WTC11 (cell line): ENCODE measurements around the gene AKAP6. TPM values are rescaled to one million over a fixed set of nuclear protein-coding genes. Genes with fewer than 3 reads are reported as not detected.

Experiments used
- ATAC-seq: fragments of 200-7000 bp; cut with Tn5 transposase; 2 replicates; pipeline ENCODE4 v1.10.0; 2021; ENCODE audit warnings: mild to moderate bottlenecking, moderate library complexity
- CTCF ChIA-PET: fragments of 300-600 bp; sonication (Branson Sonifier 250); formaldehyde crosslinking; loops from one replicate; lab custom pipeline; 2021; ENCODE audit warnings: antibody characterized with exemption; lab: Charles Lee
- POLR2A ChIA-PET: fragments of 350-600 bp; sonication (Branson Sonifier 250); formaldehyde crosslinking; loops from one replicate; lab custom pipeline; 2021; ENCODE audit warnings: antibody characterized with exemption; lab: Charles Lee
- DNase-seq: peaks from one replicate; pipeline ENCODE4 v3.0.0; 2021; ENCODE audit warnings: low spot score
- H3K27ac Mint-ChIP-seq: 2 replicates; pipeline ENCODE4 v1.8.0; 2021; ENCODE audit warnings: mixed read lengths
- H3K27me3 Mint-ChIP-seq: 2 replicates; pipeline ENCODE4 v1.8.0; 2021; ENCODE audit warnings: low read depth, mild to moderate bottlenecking, moderate library complexity, mixed read lengths
- H3K36me3 Mint-ChIP-seq: 2 replicates; pipeline ENCODE4 v1.8.0; 2021; ENCODE audit warnings: mixed read lengths
- H3K4me1 Mint-ChIP-seq: 2 replicates; pipeline ENCODE4 v1.8.0; 2022; ENCODE audit warnings: mixed read lengths
- H3K4me3 Mint-ChIP-seq: 2 replicates; pipeline ENCODE4 v1.8.0; 2021; ENCODE audit warnings: mild to moderate bottlenecking, moderate library complexity, mixed read lengths
- H3K9me3 Mint-ChIP-seq: 2 replicates; pipeline ENCODE4 v1.8.0; 2021; ENCODE audit warnings: mixed read lengths
- AFF4 ChIP-seq: sonication (generic); formaldehyde crosslinking; IDR thresholded peaks from 2 replicates; pipeline ENCODE4 v1.8.1; 2023; ENCODE audit warnings: mild to moderate bottlenecking, missing genetic modification reagents, borderline replicate concordance
- AR ChIP-seq: fragments of 250-450 bp; sonication (Bioruptor Pico); IDR thresholded peaks from 2 replicates; pipeline ENCODE4 v1.9.0; 2021; ENCODE audit warnings: mild to moderate bottlenecking
- ARID4B ChIP-seq: sonication (generic); formaldehyde crosslinking; IDR thresholded peaks from 2 replicates; pipeline ENCODE4 v1.8.0; 2023; ENCODE audit warnings: missing genetic modification reagents, mild to moderate bottlenecking, borderline replicate concordance
- FOXP1 ChIP-seq: sonication (generic); formaldehyde crosslinking; IDR thresholded peaks from 2 replicates; pipeline ENCODE4 v1.8.0; 2022; ENCODE audit warnings: missing genetic modification reagents, mild to moderate bottlenecking, moderate library complexity, borderline replicate concordance
- GABPB1 ChIP-seq: sonication (generic); formaldehyde crosslinking; IDR thresholded peaks from 2 replicates; pipeline ENCODE4 v1.8.1; 2023; ENCODE audit warnings: mild to moderate bottlenecking, missing genetic modification reagents
- GTF2I ChIP-seq: fragments of 250-450 bp; sonication (Bioruptor Pico); conservative IDR thresholded peaks from 2 replicates; pipeline ENCODE4 v1.4.0; 2021; ENCODE audit warnings: mild to moderate bottlenecking
- JAZF1 ChIP-seq: fragments of 250-450 bp; sonication (Bioruptor Pico); IDR thresholded peaks from 2 replicates; pipeline ENCODE4 v1.9.0; 2021; ENCODE audit warnings: moderate library complexity, mild to moderate bottlenecking, inconsistent platforms
- MAX ChIP-seq: sonication (generic); formaldehyde crosslinking; IDR thresholded peaks from 2 replicates; pipeline ENCODE4 v1.8.0; 2022; ENCODE audit warnings: mild to moderate bottlenecking, missing genetic modification reagents
- MXD4 ChIP-seq: fragments of 250-450 bp; sonication (Bioruptor Pico); IDR thresholded peaks from 2 replicates; pipeline ENCODE4 v1.8.0; 2021; ENCODE audit warnings: mild to moderate bottlenecking, moderate library complexity, borderline replicate concordance
- NFATC4 ChIP-seq: fragments of 250-450 bp; sonication (Bioruptor Pico); IDR thresholded peaks from 2 replicates; pipeline ENCODE4 v1.9.0; 2021; ENCODE audit warnings: mild to moderate bottlenecking
- NR1H2 ChIP-seq: sonication (generic); formaldehyde crosslinking; IDR thresholded peaks from 2 replicates; pipeline ENCODE4 v1.9.0; 2021; ENCODE audit warnings: mild to moderate bottlenecking, moderate library complexity, missing genetic modification reagents
- OVOL2 ChIP-seq: fragments of 250-450 bp; sonication (Bioruptor Pico); IDR thresholded peaks from 2 replicates; pipeline ENCODE4 v1.9.0; 2021; ENCODE audit warnings: mild to moderate bottlenecking, borderline replicate concordance
- PRDM15 ChIP-seq: sonication (generic); formaldehyde crosslinking; IDR thresholded peaks from 2 replicates; pipeline ENCODE4 v1.8.0; 2022; ENCODE audit warnings: missing genetic modification reagents
- PRRX2 ChIP-seq: fragments of 250-450 bp; sonication (Bioruptor Pico); IDR thresholded peaks from 2 replicates; pipeline ENCODE4 v1.8.0; 2021; ENCODE audit warnings: mild to moderate bottlenecking
- SP1 ChIP-seq: sonication (generic); formaldehyde crosslinking; conservative IDR thresholded peaks from 2 replicates; pipeline ENCODE4 v1.8.1; 2022; ENCODE audit warnings: missing genetic modification reagents
- TEAD4 ChIP-seq: sonication (generic); formaldehyde crosslinking; IDR thresholded peaks from 2 replicates; pipeline ENCODE4 v1.8.0; 2022; ENCODE audit warnings: mild to moderate bottlenecking, missing genetic modification reagents
- USF1 ChIP-seq: sonication (generic); formaldehyde crosslinking; IDR thresholded peaks from 2 replicates; pipeline ENCODE4 v1.8.0; 2022; ENCODE audit warnings: mild to moderate bottlenecking, missing genetic modification reagents
- ZBTB21 ChIP-seq: sonication (generic); formaldehyde crosslinking; IDR thresholded peaks from 2 replicates; pipeline ENCODE4 v1.8.1; 2023; ENCODE audit warnings: mild to moderate bottlenecking, missing genetic modification reagents, borderline replicate concordance
- ZNF138 ChIP-seq: sonication (generic); formaldehyde crosslinking; conservative IDR thresholded peaks from 2 replicates; pipeline ENCODE4 v1.8.1; 2022; ENCODE audit warnings: mild to moderate bottlenecking, moderate library complexity, missing genetic modification reagents
- ZNF232 ChIP-seq: sonication (generic); formaldehyde crosslinking; IDR thresholded peaks from 2 replicates; pipeline ENCODE4 v1.8.0; 2022; ENCODE audit warnings: mild to moderate bottlenecking, missing genetic modification reagents
- ZNF317 ChIP-seq: sonication (generic); formaldehyde crosslinking; IDR thresholded peaks from 2 replicates; pipeline ENCODE4 v1.8.1; 2023; ENCODE audit warnings: low read depth, mild to moderate bottlenecking, moderate library complexity, missing genetic modification reagents, borderline replicate concordance
- ZNF416 ChIP-seq: fragments of 250-450 bp; sonication (Bioruptor Pico); IDR thresholded peaks from 2 replicates; pipeline ENCODE4 v1.9.0; 2021; ENCODE audit warnings: mild to moderate bottlenecking, inconsistent platforms
- ZNF671 ChIP-seq: fragments of 250-450 bp; sonication (Bioruptor Pico); IDR thresholded peaks from 2 replicates; pipeline ENCODE4 v1.8.0; 2021; ENCODE audit warnings: mild to moderate bottlenecking
- total RNA-seq: library from RNA; stranded (reverse); gene quantifications from 3 replicates; pipeline ENCODE4 v1.2.3, GENCODE V29; 2021

The AKAP6 gene
- total RNA-seq, 1 experiment from 2014 or later: 0.63 TPM

GRCh38 chr14:32576977-32577376 lies 247.9 kb downstream of the AKAP6 start:
- CTCF ChIA-PET: no interaction called here

GRCh38 chr14:32578181-32578580 lies 249.1 kb downstream of the AKAP6 start:
- peaks cover 11% of the 10 kb centered on the region; the same call in 1 of the 2 replicates for H3K9me3 Mint-ChIP-seq
- ChIA-PET POLR2A (no interaction called here), CTCF (no interaction called here)
- TF ChIP-seq OVOL2 (CRISPR knock-in tag) (no peak), NFATC4 (no peak), AFF4 (CRISPR knock-in tag) (no peak), GTF2I (CRISPR knock-in tag) (no peak), JAZF1 (CRISPR knock-in tag) (no peak), AR (CRISPR knock-in tag) (no peak), USF1 (no peak), FOXP1 (CRISPR knock-in tag) (no peak), GABPB1 (CRISPR knock-in tag) (no peak), MAX (CRISPR knock-in tag) (no peak), PRDM15 (CRISPR knock-in tag) (no peak), PRRX2 (CRISPR knock-in tag) (no peak), ZNF138 (CRISPR knock-in tag) (no peak), ZNF232 (CRISPR knock-in tag) (no peak), ZNF671 (no peak), ARID4B (CRISPR knock-in tag) (no peak), ZBTB21 (CRISPR knock-in tag) (no peak)
- peaks cover 8% of the 10 kb centered on the region for H3K4me1 Mint-ChIP-seq
- H3K36me3 Mint-ChIP-seq: peaks cover 7% of the 10 kb centered on the region
- H3K27ac Mint-ChIP-seq: no peak overlapping the region
- ATAC-seq: no peak
- H3K4me3 Mint-ChIP-seq: no peak overlapping the region
- no peaks in the 10 kb centered on the region for H3K27me3 Mint-ChIP-seq
- DNase-seq: no peak

More at GRCh38 chr14:32576977-32577376, 247.9 kb downstream of the AKAP6 start:
- TF ChIP-seq MXD4: no peak
- no peak for TF ChIP-seq OVOL2 (CRISPR knock-in tag)
- no peak for TF ChIP-seq ZNF317 (CRISPR knock-in tag)
- no peak for TF ChIP-seq JAZF1 (CRISPR knock-in tag)
- no peak for TF ChIP-seq ZNF416 (CRISPR knock-in tag)
- TF ChIP-seq TEAD4 (CRISPR knock-in tag): no peak
- TF ChIP-seq NR1H2 (CRISPR knock-in tag): no peak
- no peak for TF ChIP-seq SP1 (CRISPR knock-in tag)
- no peak overlapping the region for H3K27ac Mint-ChIP-seq
- no peak for DNase-seq
- no peaks in the 10 kb centered on the region for H3K27me3 Mint-ChIP-seq
- H3K4me1 Mint-ChIP-seq: peaks cover 13% of the 10 kb centered on the region
- POLR2A ChIA-PET: no interaction called here
- ATAC-seq: no peak
- H3K36me3 Mint-ChIP-seq: peaks cover 2% of the 10 kb centered on the region
- H3K4me3 Mint-ChIP-seq: no peak overlapping the region
- H3K9me3 Mint-ChIP-seq: peaks cover 7% of the 10 kb centered on the region; the same call in 1 of the 2 replicates
